K562 (cell line): ENCODE data around the gene ZSWIM8. TPM values are rescaled to one million over a fixed set of nuclear protein-coding genes. Genes with fewer than 3 reads are reported as not detected.

Source experiments
- ATAC-seq: fragments of 200-7000 bp; cut with Tn5 transposase; 3 replicates; pipeline ENCODE4 v1.9.1; 2020; ENCODE audit warnings: moderate library complexity
- BruUV-seq: library from RNA; stranded (reverse); fragments of 400-500 nt; replicated peaks from 2 replicates; lab custom pipeline; 2021; lab: Mats Ljungman, UMichigan
- CTCF ChIA-PET: fragments of 300-600 bp; formaldehyde crosslinking; extraction: SDS; loops from one replicate; lab custom pipeline; 2021; ENCODE audit warnings: low intra/inter-chr PET ratio; lab: Yijun Ruan, JAX
- POLR2A ChIA-PET: fragments of 300-600, 350-650 bp; sonication (Branson Sonifier 250); formaldehyde crosslinking; extraction: SDS; loops from one replicate; lab custom pipeline; 2021; ENCODE audit warnings: antibody characterized with exemption, inconsistent platforms; lab: Yijun Ruan, JAX
- DNase-seq, 4 experiments: peaks; one replicate each; pipeline versions ENCODE4 v3.0.0 to v3.0.0-alpha.2; 2011 to 2018; ENCODE audit warnings: low spot score in 3 of 4, mixed read lengths in 3 of 4; ENCODE audit errors: extremely low read depth in 1 of 4
- FAIRE-seq: peaks from 2 replicates; lab custom pipeline; 2011; peaks lifted over from hg19 to GRCh38; lab: Jason Lieb, UNC
- H2AFZ ChIP-seq: 2 replicates; pipeline ENCODE4 v1.6.0; 2011; ENCODE audit warnings: low read depth, low read length, control low read depth, inconsistent platforms
- H3K27ac ChIP-seq: fragments of 200-600 bp; 3 replicates; pipeline ENCODE4 v1.8.0; 2011; ENCODE audit warnings: low read depth, mild to moderate bottlenecking, control low read depth, inconsistent platforms, low read length, moderate library complexity, mixed read lengths; ENCODE audit errors: extremely low read depth
- H3K27me3 ChIP-seq, 2 experiments: fragments of 300-600 bp in 1 of 2; 2 replicates in 1 of 2; 3 replicates in 1 of 2; pipeline versions ENCODE4 v1.6.0 to v1.8.0; 2011; ENCODE audit warnings: inconsistent platforms in 2 of 2, low read length in 2 of 2, mild to moderate bottlenecking in 1 of 2, mixed read lengths in 1 of 2, moderate library complexity in 1 of 2; ENCODE audit not compliant: control insufficient read depth in 2 of 2, insufficient read depth in 2 of 2
- H3K36me3 ChIP-seq: fragments of 300-600 bp; 3 replicates; pipeline ENCODE4 v1.8.0; 2011; ENCODE audit warnings: mild to moderate bottlenecking, low read length, inconsistent platforms; ENCODE audit not compliant: control insufficient read depth, insufficient read depth
- H3K4me1 ChIP-seq, 2 experiments: fragments of 200-600 bp in 1 of 2; replicated peaks in 1 of 2; 2 replicates in 1 of 2; 3 replicates in 1 of 2; pipeline versions ENCODE4 v1.5.1 to v1.8.0; 2011; ENCODE audit warnings: inconsistent platforms in 2 of 2, low read length in 2 of 2, mild to moderate bottlenecking in 1 of 2, mixed read lengths in 1 of 2, moderate library complexity in 1 of 2; ENCODE audit not compliant: control insufficient read depth in 2 of 2, insufficient read depth in 2 of 2
- H3K4me2 ChIP-seq: 2 replicates; pipeline ENCODE4 v1.6.1; 2011; ENCODE audit warnings: low read length, control low read depth, inconsistent platforms, mixed read lengths; ENCODE audit not compliant: insufficient read depth
- H3K4me3 ChIP-seq: fragments of 200-600 bp; sonication (generic), shearing (Covaris generic); 2 replicates; pipeline ENCODE4 v1.5.1; 2016; ENCODE audit warnings: control low read depth, inconsistent platforms
- H3K79me2 ChIP-seq: fragments of 200-600 bp; 3 replicates; pipeline ENCODE4 v1.8.0; 2011; ENCODE audit warnings: low read length, inconsistent platforms; ENCODE audit not compliant: control insufficient read depth, insufficient read depth
- H3K9ac ChIP-seq, 2 experiments: 2 replicates each; pipeline versions ENCODE4 v1.6.0 to v1.6.1; 2011; ENCODE audit warnings: low read depth in 2 of 2, low read length in 2 of 2, control low read depth in 1 of 2, inconsistent platforms in 1 of 2, mild to moderate bottlenecking in 1 of 2, mixed read lengths in 1 of 2; ENCODE audit not compliant: insufficient read depth in 1 of 2
- H3K9me1 ChIP-seq: one replicate; pipeline ENCODE4 v1.6.0; 2011; ENCODE audit warnings: inconsistent platforms, mild to moderate bottlenecking, low read length, moderate library complexity; ENCODE audit not compliant: control insufficient read depth, insufficient read depth
- H3K9me3 ChIP-seq: replicated peaks from 2 replicates; pipeline ENCODE4 v1.5.1; 2011; ENCODE audit warnings: low read depth, low read length, inconsistent platforms; ENCODE audit not compliant: control insufficient read depth, insufficient read depth
- H4K20me1 ChIP-seq: replicated peaks from 2 replicates; pipeline ENCODE4 v1.6.1; 2011; ENCODE audit warnings: low read length, inconsistent platforms, mixed read lengths; ENCODE audit not compliant: control insufficient read depth, insufficient read depth
- NELFE ChIP-seq: IDR thresholded peaks from 2 replicates; pipeline ENCODE4 v1.6.1; 2011; ENCODE audit warnings: mild to moderate bottlenecking; ENCODE audit not compliant: insufficient read depth, insufficient read length
- PHF21A ChIP-seq: fragments of 450-650 bp; IDR thresholded peaks from 2 replicates; pipeline ENCODE4 v1.6.1; 2017; ENCODE audit warnings: low read depth, borderline replicate concordance
- RNF2 ChIP-seq: sonication (generic); IDR thresholded peaks from 2 replicates; pipeline ENCODE4 v1.6.1; 2016
- ZBTB7A ChIP-seq: IDR thresholded peaks from 2 replicates; pipeline ENCODE4 v1.6.1; 2011; ENCODE audit warnings: low read depth, mild to moderate bottlenecking, low read length, moderate library complexity, borderline replicate concordance; ENCODE audit not compliant: control insufficient read depth
- WGBS: fragments of 100-300 bp; shearing (Covaris generic); methylation state at CpG from one replicate; pipeline ENCODE4 v1.1.6; 2016; ENCODE audit warnings: low coverage, mixed read lengths; ENCODE audit not compliant: insufficient coverage; ENCODE audit errors: missing lambda C conversion rate; 5-methylcytosine and 5-hydroxymethylcytosine counted together
- in situ Hi-C: fragments of 300-500 bp; cut with MboI; formaldehyde crosslinking; loops from 4 replicates; pipeline ENCODE4 v1.15.0; 2018; ENCODE audit warnings: inconsistent platforms, mixed read lengths
- intact Hi-C: fragments of 100-400 bp; cut with micrococcal nuclease; formaldehyde crosslinking; loops from 2 replicates; pipeline ENCODE4 v1.14.2; 2022
- polyA plus RNA-seq, 8 experiments: library from polyadenylated mRNA; depleted of rRNA in 4 of 8; stranded (reverse) in 5 of 8; unstranded in 3 of 8; fragments of >200 nt; fragmentation: Nextera tagmentation in 2 of 8; fragmentation: Illumina TruSeq in 1 of 8; extraction: Ambion mirVana in 2 of 8; extraction: Trizol in 1 of 8; gene quantifications; 2 replicates each; pipeline versions ENCODE4 v1.2.1 to v1.2.3, GENCODE V29; 2011 to 2014; ENCODE audit warnings: inconsistent platforms in 1 of 8, missing spikeins in 1 of 8
- total RNA-seq, 7 experiments: library from RNA; depleted of rRNA in 6 of 7; stranded (reverse); fragments of >200 nt in 6 of 7; fragmentation: Illumina TruSeq in 2 of 7; extraction: Trizol in 2 of 7; gene quantifications; 2 replicates each; pipeline versions ENCODE4 v1.2.1 to v1.2.3, GENCODE V29; 2011 to 2021; ENCODE audit warnings: low replicate concordance in 1 of 7
- TF ChIP-seq, protein P1 (sequence below): fragments of 450-650 bp; IDR thresholded peaks from 2 replicates; pipeline ENCODE4 v1.6.1; 2016; ENCODE audit warnings: mild to moderate bottlenecking, moderate library complexity

ZSWIM8 gene
- total and polyA plus RNA-seq, 9 of the 15 experiments (the other 6 are each of a cell fraction or from before 2014, with no cell fraction given), result 5.6 to 47.8 (median 26.7) TPM

GRCh38 chr10:73819081-73819480 lies 33.7 kb downstream of the ZSWIM8 start:
- Histone ChIP-seq H3K4me1 (peaks cover 44% of the 10 kb centered on the region in 2 experiments), H3K27ac (no peak overlapping the region), H3K36me3 (peaks cover 42% of the 10 kb centered on the region; the same call in 2 of the 3 replicates), H4K20me1 (no peaks in the 10 kb centered on the region), H2AFZ (no peak overlapping the region), H3K9ac (peak overlapping the region in 1 of 2 experiments; percentile 76; a peak in 2 of 4 replicates), H3K27me3 (no peaks in the 10 kb centered on the region), H3K4me2 (peak overlapping the region; percentile 0; the same call in 1 of the 2 replicates), H3K4me3 (no peak overlapping the region), H3K79me2 (no peaks in the 10 kb centered on the region; the same call in 2 of the 3 replicates), H3K9me1 (no peaks in the 10 kb centered on the region), H3K9me3 (no peaks in the 10 kb centered on the region)
- no peak for TF ChIP-seq RNF2
- TF ChIP-seq PHF21A, result no peak
- no peak for TF ChIP-seq NELFE
- TF ChIP-seq, protein P1, sequence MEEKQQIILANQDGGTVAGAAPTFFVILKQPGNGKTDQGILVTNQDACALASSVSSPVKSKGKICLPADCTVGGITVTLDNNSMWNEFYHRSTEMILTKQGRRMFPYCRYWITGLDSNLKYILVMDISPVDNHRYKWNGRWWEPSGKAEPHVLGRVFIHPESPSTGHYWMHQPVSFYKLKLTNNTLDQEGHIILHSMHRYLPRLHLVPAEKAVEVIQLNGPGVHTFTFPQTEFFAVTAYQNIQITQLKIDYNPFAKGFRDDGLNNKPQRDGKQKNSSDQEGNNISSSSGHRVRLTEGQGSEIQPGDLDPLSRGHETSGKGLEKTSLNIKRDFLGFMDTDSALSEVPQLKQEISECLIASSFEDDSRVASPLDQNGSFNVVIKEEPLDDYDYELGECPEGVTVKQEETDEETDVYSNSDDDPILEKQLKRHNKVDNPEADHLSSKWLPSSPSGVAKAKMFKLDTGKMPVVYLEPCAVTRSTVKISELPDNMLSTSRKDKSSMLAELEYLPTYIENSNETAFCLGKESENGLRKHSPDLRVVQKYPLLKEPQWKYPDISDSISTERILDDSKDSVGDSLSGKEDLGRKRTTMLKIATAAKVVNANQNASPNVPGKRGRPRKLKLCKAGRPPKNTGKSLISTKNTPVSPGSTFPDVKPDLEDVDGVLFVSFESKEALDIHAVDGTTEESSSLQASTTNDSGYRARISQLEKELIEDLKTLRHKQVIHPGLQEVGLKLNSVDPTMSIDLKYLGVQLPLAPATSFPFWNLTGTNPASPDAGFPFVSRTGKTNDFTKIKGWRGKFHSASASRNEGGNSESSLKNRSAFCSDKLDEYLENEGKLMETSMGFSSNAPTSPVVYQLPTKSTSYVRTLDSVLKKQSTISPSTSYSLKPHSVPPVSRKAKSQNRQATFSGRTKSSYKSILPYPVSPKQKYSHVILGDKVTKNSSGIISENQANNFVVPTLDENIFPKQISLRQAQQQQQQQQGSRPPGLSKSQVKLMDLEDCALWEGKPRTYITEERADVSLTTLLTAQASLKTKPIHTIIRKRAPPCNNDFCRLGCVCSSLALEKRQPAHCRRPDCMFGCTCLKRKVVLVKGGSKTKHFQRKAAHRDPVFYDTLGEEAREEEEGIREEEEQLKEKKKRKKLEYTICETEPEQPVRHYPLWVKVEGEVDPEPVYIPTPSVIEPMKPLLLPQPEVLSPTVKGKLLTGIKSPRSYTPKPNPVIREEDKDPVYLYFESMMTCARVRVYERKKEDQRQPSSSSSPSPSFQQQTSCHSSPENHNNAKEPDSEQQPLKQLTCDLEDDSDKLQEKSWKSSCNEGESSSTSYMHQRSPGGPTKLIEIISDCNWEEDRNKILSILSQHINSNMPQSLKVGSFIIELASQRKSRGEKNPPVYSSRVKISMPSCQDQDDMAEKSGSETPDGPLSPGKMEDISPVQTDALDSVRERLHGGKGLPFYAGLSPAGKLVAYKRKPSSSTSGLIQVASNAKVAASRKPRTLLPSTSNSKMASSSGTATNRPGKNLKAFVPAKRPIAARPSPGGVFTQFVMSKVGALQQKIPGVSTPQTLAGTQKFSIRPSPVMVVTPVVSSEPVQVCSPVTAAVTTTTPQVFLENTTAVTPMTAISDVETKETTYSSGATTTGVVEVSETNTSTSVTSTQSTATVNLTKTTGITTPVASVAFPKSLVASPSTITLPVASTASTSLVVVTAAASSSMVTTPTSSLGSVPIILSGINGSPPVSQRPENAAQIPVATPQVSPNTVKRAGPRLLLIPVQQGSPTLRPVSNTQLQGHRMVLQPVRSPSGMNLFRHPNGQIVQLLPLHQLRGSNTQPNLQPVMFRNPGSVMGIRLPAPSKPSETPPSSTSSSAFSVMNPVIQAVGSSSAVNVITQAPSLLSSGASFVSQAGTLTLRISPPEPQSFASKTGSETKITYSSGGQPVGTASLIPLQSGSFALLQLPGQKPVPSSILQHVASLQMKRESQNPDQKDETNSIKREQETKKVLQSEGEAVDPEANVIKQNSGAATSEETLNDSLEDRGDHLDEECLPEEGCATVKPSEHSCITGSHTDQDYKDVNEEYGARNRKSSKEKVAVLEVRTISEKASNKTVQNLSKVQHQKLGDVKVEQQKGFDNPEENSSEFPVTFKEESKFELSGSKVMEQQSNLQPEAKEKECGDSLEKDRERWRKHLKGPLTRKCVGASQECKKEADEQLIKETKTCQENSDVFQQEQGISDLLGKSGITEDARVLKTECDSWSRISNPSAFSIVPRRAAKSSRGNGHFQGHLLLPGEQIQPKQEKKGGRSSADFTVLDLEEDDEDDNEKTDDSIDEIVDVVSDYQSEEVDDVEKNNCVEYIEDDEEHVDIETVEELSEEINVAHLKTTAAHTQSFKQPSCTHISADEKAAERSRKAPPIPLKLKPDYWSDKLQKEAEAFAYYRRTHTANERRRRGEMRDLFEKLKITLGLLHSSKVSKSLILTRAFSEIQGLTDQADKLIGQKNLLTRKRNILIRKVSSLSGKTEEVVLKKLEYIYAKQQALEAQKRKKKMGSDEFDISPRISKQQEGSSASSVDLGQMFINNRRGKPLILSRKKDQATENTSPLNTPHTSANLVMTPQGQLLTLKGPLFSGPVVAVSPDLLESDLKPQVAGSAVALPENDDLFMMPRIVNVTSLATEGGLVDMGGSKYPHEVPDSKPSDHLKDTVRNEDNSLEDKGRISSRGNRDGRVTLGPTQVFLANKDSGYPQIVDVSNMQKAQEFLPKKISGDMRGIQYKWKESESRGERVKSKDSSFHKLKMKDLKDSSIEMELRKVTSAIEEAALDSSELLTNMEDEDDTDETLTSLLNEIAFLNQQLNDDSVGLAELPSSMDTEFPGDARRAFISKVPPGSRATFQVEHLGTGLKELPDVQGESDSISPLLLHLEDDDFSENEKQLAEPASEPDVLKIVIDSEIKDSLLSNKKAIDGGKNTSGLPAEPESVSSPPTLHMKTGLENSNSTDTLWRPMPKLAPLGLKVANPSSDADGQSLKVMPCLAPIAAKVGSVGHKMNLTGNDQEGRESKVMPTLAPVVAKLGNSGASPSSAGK, result no peak
- TF ChIP-seq ZBTB7A, result peak; percentile 31; the same call in 1 of the 2 replicates
- FAIRE-seq (no peak), DNase-seq (no peak), ATAC-seq (no peak; the same call in 2 of the 3 replicates)
- ChIA-PET CTCF (no interaction called here), POLR2A (interaction anchor here (0.5 to 1.5 kb wide), 8 partner anchors 9 to 416 kb away, joined by 3 to 7 read pairs (median 3); no protein-coding TSS in a partner anchor)
- BruUV-seq, result no TSS peak
- in situ Hi-C loops, result no loop called here
- intact Hi-C loops, result no loop called here
- 61% methylated on average over 5 of the region's 5 CpGs for WGBS
